Testis (tissue), 2 donors: ENCODE measurements around the gene DNAJC4.
A peak's percentile ranks its signal among the peaks of the same experiment; 100 is the strongest.

ENCODE experiments used
- CTCF ChIP-seq, 3 experiments: fragments of 450-650 bp in 2 of 3; fragments of 200-600 bp in 1 of 3; sonication (generic) in 1 of 3; IDR thresholded peaks; one replicate each; pipeline ENCODE4 v1.5.1; 2016 to 2019; ENCODE audit warnings: antibody characterized with exemption in 3 of 3, mild to moderate bottlenecking in 2 of 3, moderate library complexity in 1 of 3
- POLR2A ChIP-seq: fragments of 450-650 bp; IDR thresholded peaks from one replicate; pipeline ENCODE4 v1.6.1; 2017; ENCODE audit warnings: antibody characterized with exemption, mild to moderate bottlenecking, moderate library complexity

DNA sequence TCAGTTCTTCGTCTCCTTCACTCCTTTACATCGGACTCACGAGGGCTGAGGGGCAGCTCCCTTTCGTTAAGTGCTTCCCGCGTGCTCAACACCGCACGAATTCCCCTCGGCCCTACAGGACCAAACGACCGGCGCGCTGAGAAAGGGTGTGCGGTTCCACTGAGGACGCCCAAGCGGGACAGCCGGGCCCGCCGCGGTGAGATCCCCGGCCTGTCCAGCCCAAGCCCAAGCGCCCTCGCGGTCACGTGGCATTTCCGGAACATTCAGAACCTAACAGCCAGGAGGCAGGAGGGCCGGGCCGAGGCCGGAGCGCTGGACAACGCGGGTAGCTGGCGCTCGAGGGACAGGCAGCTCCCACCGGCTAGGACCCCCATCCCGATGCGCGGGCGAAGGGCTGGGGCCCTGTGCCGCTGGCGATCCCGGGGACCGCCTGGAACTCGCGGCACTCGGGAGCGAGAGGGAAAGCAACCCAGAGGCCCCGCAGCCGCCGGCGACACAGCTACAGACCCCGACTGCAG is 45.1 kb upstream of the DNAJC4 start:
- peak; percentile 98 for TF ChIP-seq POLR2A
- peak in 2 of 3 experiments; percentile 24 to 58 for TF ChIP-seq CTCF (IDR thresholded peaks at IDR 0.05)
